ENCODE data around the gene DENND2C. TPM values are rescaled to one million over a fixed set of nuclear protein-coding genes. Genes with fewer than 3 reads are reported as not detected.

The DENND2C gene
- total and polyA plus RNA-seq, 4 donors, result 1.3 to 5.6 (median 3.4) TPM

DNA sequence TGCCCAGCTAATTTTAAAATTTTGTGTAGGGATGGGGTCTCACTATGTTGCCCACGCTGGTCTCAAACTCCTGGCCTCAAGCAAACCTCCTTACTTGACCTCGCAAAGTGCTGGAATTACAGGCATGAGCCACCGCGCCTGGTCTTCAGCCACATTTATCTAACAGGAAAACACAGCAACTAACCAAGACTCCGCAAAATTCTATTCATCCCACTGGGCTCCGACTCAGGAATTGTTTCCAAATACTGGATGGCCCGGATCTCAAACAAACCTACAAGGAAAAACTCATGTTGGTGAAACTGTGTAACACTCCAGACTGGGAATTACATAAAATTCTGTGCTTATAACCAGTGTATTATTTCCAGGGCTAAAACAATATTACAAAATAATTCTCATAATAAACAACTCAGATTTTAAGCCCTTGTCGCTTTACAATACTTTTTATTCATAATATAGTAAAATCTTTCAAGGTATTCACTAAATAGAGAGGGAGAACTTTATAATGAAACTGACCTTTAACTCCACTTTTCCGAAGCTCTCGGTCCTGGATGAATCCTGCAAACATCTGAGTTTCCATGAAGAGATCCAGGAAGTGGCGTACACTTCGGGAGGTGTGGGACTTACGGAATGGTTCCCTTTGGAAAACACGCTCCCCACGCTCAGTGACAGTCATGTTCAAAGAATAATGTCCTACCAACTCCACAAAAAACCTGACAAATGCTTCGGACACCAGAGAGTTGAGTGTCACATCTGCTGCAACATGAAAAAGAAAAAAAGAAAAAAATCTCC is 82.5 kb downstream of the DENND2C start:
- H3K4me3 ChIP-seq (ENCODE audit: low read depth in 1 of 3, low read length in 3 of 3), result peak overlapping the region; percentile 24 to 51 (median 45)
- WGBS, result 56% methylated on average over 16 of the region's 16 CpGs
- no peaks in the 10 kb centered on the region for H3K27me3 ChIP-seq (ENCODE audit: control insufficient read depth in 4 of 4, insufficient read depth in 4 of 4, low read length in 3 of 4)
- peaks cover 0 to 4% (median under 1%) of the 10 kb centered on the region in 4 donors for H3K36me3 ChIP-seq (ENCODE audit: control insufficient read depth in 4 of 4, insufficient read depth in 3 of 4, low read depth in 1 of 4, low read length in 3 of 4)
- peaks cover 5 to 22% (median 12%) of the 10 kb centered on the region in 4 donors for H3K4me1 ChIP-seq (ENCODE audit: control insufficient read depth in 4 of 4, insufficient read depth in 4 of 4, low read length in 3 of 4)
- no peaks in the 10 kb centered on the region for H3K9me3 ChIP-seq (ENCODE audit: control insufficient read depth in 4 of 4, low read length in 3 of 4)
- peak overlapping the region in 1 of 2 donors; percentile 85 for H3K9ac ChIP-seq (ENCODE audit: low read depth in 1 of 2, low read length in 2 of 2)
- H3K27ac ChIP-seq (ENCODE audit: low read depth in 1 of 2, low read length in 2 of 2), result peak overlapping the region; percentile 69 to 82
- no peak for DNase-seq (ENCODE audit: low spot score)
- TF ChIP-seq ZBTB33 (IDR thresholded peaks at IDR 0.05) (no peak), ATF3 (IDR thresholded peaks at IDR 0.05) (no peak), CTCF (IDR thresholded peaks at IDR 0.05; ENCODE audit: low read depth, low read length, missing input control) (no peak), HNF4G (IDR thresholded peaks at IDR 0.05) (no peak), JUND (IDR thresholded peaks at IDR 0.05) (no peak), GABPA (IDR thresholded peaks at IDR 0.05 in 1 of 2, conservative IDR thresholded peaks at IDR 0.05 in 1 of 2) (no peak), HNF4A (conservative IDR thresholded peaks at IDR 0.05) (peak in 1 of 2 donors; percentile 19), FOXA1 (IDR thresholded peaks at IDR 0.05) (no peak), YY1 (IDR thresholded peaks at IDR 0.05) (peak; percentile 14), REST (IDR thresholded peaks at IDR 0.05) (peak; percentile 40), RXRA (IDR thresholded peaks at IDR 0.05) (no peak), RAD21 (IDR thresholded peaks at IDR 0.05) (no peak), EGR1 (IDR thresholded peaks at IDR 0.05; ENCODE audit: low read depth in 2 of 2) (no peak), MAX (IDR thresholded peaks at IDR 0.05) (no peak), SP1 (IDR thresholded peaks at IDR 0.05) (no peak)

All from liver (tissue), 9 donors.